Midbrain (tissue), 1 donor: ENCODE measurements around the gene PDE4DIP.
"Not testable (repeated sequence)": the region's sequence is repeated elsewhere in the genome, so short reads cannot be mapped to it uniquely, and the experiment has no call there.

Source experiments
- DNase-seq: peaks from one replicate; lab custom pipeline; 2025; lab: John Stamatoyannopoulos, UW

The PDE4DIP gene

GRCh38 chr1:148921047-148921446, 76.8 kb downstream of the PDE4DIP start:
- not testable (repeated sequence) for DNase-seq

GRCh38 chr1:148923798-148924197, 79.6 kb downstream of the PDE4DIP start:
- DNase-seq = not testable (repeated sequence)

GRCh38 chr1:148927645-148928044, 83.4 kb downstream of the PDE4DIP start:
- not testable (repeated sequence) for DNase-seq

GRCh38 chr1:148929253-148929652, 85.0 kb downstream of the PDE4DIP start:
- not testable (repeated sequence) for DNase-seq

DNA sequence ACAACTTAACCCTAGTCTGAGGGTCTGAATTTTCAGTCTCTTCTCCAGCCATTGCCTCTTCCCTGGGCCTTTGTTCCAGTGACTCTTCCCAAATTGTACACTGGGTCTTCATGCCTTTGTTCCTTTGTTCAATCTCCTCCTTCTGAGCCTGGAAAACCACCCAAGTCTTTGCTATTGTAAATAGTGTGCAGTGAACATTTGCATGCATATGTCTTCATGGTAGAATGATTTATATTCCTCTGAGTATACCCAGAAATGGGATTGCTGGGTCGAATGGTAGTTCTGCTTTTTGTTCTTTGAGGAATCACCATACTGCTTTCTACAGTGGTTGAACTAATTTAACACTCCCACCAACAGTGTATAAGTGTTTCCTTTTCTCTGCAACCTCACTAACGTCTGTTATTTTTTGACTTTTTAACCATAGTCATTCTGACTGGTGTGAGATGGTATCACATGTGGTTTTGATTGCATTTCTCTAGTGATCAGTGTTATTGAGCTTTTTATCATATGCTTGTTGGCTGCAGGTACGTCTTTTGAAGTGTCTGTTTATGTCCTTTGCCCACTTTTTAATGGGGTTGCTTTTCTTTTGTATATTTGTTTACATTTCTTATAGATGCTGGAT, 91.3 kb downstream of the PDE4DIP start:
- DNase-seq = not testable (repeated sequence)

GRCh38 chr1:148942906-148943305, 98.7 kb downstream of the PDE4DIP start:
- DNase-seq = not testable (repeated sequence)

- not testable (repeated sequence) for DNase-seq
Observed at GRCh38 chr1:148945130-148945529, 100.9 kb downstream of the PDE4DIP start.

DNA sequence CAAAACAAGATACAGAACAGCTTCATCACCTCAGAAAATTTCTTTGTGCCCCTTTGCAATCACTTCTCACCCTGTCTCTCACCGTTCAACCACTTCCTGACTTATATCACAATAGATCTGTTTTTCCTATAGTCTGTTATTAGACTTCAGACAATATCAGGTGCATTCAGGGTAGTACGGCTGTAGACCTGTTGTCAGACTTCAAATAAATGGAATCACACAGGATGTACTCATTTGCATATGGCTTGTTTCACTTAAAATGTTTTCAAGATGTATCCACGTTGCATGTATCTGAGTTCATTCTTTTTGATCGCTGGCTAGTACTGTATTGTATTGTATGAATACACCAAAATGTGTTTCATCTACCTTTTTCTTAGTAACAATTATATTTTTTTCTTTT, 104.5 kb downstream of the PDE4DIP start:
- not testable (repeated sequence) for DNase-seq

DNA sequence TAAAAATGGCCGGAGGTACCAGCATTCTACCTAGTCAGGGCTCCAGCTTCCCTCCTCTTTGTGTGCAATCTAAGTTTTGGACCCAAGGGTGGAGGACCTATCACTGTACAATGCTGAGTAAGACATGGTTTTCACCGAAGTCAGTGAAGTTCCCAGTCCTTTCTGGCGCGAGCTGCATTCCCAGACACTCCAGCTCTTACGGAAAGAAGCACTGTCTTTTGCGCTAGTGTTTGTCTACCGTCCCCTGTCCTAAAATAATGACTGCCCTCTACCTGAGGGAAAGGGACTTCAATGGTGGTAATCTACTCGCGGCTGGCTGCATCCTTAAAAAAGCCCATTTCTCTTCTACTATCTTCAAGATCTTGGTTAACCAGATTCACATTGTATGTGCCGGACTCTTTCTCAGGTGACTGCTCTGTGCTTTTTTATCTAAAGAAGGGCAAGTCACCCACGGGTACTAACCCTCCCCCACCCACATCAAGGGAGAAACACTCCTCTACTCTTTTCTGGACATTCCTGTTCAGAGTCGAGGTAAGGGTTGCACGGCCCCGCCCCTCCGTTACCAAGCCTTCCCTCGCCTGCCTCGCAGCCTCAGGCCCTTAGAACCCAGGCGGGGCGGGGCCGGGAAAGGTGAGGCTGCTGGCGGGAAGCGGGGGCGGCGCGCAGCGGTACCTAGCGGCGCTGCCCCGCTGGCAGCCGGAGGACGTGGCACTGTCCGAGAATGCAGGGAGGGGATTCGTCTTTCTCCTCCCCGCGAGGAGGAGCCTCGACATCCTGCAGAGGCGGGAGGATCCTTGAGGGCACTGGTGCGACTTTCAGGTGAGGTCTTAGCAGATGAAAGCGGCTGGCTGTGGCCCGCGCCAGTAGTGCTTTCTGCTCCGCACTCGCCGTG, 107.4 kb downstream of the PDE4DIP start:
- peak; percentile 72 for DNase-seq

- DNase-seq = not testable (repeated sequence)
Observed at GRCh38 chr1:148952253-148952937, 108.2 kb downstream of the PDE4DIP start.

- peak; percentile 17 for DNase-seq
Observed at GRCh38 chr1:148952938-148953616, 108.8 kb downstream of the PDE4DIP start.

DNA sequence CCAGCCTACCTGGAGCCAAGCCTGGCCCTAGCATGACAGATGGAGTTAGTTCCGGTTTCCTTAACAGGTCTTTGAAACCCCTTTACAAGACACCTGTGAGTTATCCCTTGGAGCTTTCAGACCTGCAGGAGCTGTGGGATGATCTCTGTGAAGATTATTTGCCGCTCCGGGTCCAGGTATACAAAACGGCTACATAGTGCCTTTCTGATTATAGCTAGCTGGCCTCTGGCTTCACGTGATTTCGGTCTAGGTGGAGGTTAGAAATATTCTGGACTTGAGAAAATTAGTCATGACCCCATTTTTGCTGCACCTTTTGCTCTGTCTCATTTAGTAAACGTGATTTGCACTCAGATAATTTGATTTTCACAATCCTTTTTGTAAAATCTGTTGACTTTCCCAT, 109.5 kb downstream of the PDE4DIP start:
- DNase-seq = not testable (repeated sequence)

- DNase-seq = not testable (repeated sequence)
Observed at GRCh38 chr1:148958343-148958742, 114.1 kb downstream of the PDE4DIP start.

GRCh38 chr1:148960212-148961000, 116.2 kb downstream of the PDE4DIP start:
- DNase-seq = not testable (repeated sequence)

- DNase-seq = not testable (repeated sequence)
Observed at GRCh38 chr1:148962127-148962857, 118.1 kb downstream of the PDE4DIP start.

- not testable (repeated sequence) for DNase-seq
Observed at GRCh38 chr1:148966084-148966483, 121.9 kb downstream of the PDE4DIP start.

- not testable (repeated sequence) for DNase-seq
Observed at GRCh38 chr1:148967580-148967979, 123.4 kb downstream of the PDE4DIP start.

- DNase-seq = not testable (repeated sequence)
Observed at GRCh38 chr1:148968682-148969081, 124.5 kb downstream of the PDE4DIP start.

- DNase-seq = not testable (repeated sequence)
Observed at GRCh38 chr1:148969126-148969525, 124.9 kb downstream of the PDE4DIP start.

GRCh38 chr1:148975453-148975852, 131.2 kb downstream of the PDE4DIP start:
- not testable (repeated sequence) for DNase-seq
